CD8-positive, alpha-beta memory T cell (primary cell): ENCODE measurements around the gene AKT2. TPM values are rescaled to one million over a fixed set of nuclear protein-coding genes. Genes with fewer than 3 reads are reported as not detected.

Experiments used
- CTCF ChIA-PET: fragments of 350-600 bp; sonication (Branson Sonifier 250); formaldehyde crosslinking; loops from one replicate; lab custom pipeline; 2021; ENCODE audit warnings: antibody characterized with exemption; lab: Charles Lee
- POLR2A ChIA-PET: fragments of 350-600 bp; sonication (Branson Sonifier 250); formaldehyde crosslinking; loops from one replicate; lab custom pipeline; 2021; ENCODE audit warnings: antibody characterized with exemption; lab: Charles Lee
- DNase-seq, 5 donors: peaks; one replicate each; pipeline versions ENCODE4 v3.0.0 to v3.0.0-alpha.2; 2020 to 2022; ENCODE audit warnings: mixed read lengths in 1 of 5
- H3K27ac ChIP-seq: one replicate; pipeline ENCODE4 v1.7.0; 2013; ENCODE audit warnings: low read depth, mild to moderate bottlenecking, low read length, moderate library complexity
- H3K27me3 ChIP-seq: 2 replicates; pipeline ENCODE4 v1.7.0; 2013; ENCODE audit warnings: low read length, mild to moderate bottlenecking; ENCODE audit not compliant: insufficient read depth, poor library complexity, severe bottlenecking
- H3K36me3 ChIP-seq: 2 replicates; pipeline ENCODE4 v1.7.0; 2013; ENCODE audit warnings: mild to moderate bottlenecking, low read length, moderate library complexity; ENCODE audit not compliant: insufficient read depth
- H3K4me1 ChIP-seq: 2 replicates; pipeline ENCODE4 v1.7.0; 2013; ENCODE audit warnings: mild to moderate bottlenecking, low read length, moderate library complexity; ENCODE audit not compliant: insufficient read depth
- H3K4me3 ChIP-seq: 2 replicates; pipeline ENCODE4 v1.7.0; 2013; ENCODE audit warnings: mild to moderate bottlenecking, low read length
- H3K9me3 ChIP-seq: 2 replicates; pipeline ENCODE4 v1.7.0; 2013; ENCODE audit warnings: mild to moderate bottlenecking, low read length
- H3K27ac Mint-ChIP-seq, 8 donors: one replicate each; pipeline ENCODE4 v1.8.0; 2020 to 2021; ENCODE audit warnings: mixed read lengths in 8 of 8, mild to moderate bottlenecking in 6 of 8, inconsistent platforms in 3 of 8, moderate library complexity in 3 of 8
- H3K27me3 Mint-ChIP-seq, 2 donors: one replicate each; pipeline ENCODE4 v1.8.0; 2020 to 2021; ENCODE audit warnings: mixed read lengths in 2 of 2, mild to moderate bottlenecking in 1 of 2, moderate library complexity in 1 of 2
- H3K36me3 Mint-ChIP-seq, 3 donors: one replicate each; pipeline ENCODE4 v1.8.0; 2020 to 2021; ENCODE audit warnings: mixed read lengths in 3 of 3, inconsistent platforms in 1 of 3, mild to moderate bottlenecking in 1 of 3
- H3K4me1 Mint-ChIP-seq, 3 donors: one replicate each; pipeline ENCODE4 v1.8.0; 2020 to 2021; ENCODE audit warnings: mixed read lengths in 3 of 3, inconsistent platforms in 1 of 3, mild to moderate bottlenecking in 1 of 3
- H3K4me3 Mint-ChIP-seq, 7 donors: one replicate each; pipeline ENCODE4 v1.8.0; 2020 to 2021; ENCODE audit warnings: mixed read lengths in 7 of 7, mild to moderate bottlenecking in 6 of 7, moderate library complexity in 4 of 7, inconsistent platforms in 2 of 7
- H3K9me3 Mint-ChIP-seq, 5 donors: one replicate each; pipeline ENCODE4 v1.8.0; 2020 to 2022; ENCODE audit warnings: mixed read lengths in 5 of 5, mild to moderate bottlenecking in 3 of 5, moderate library complexity in 2 of 5, inconsistent platforms in 1 of 5
- polyA plus RNA-seq: library from polyadenylated mRNA; unstranded; fragments of 300-500 nt; fragmentation: Illumina TruSeq; gene quantifications from one replicate; pipeline ENCODE4 v1.2.3, GENCODE V29; 2021
- total RNA-seq, 2 experiments: library from RNA; stranded (reverse); gene quantifications; one replicate each; pipeline ENCODE4 v1.2.3, GENCODE V29; 2021

The AKT2 gene
- total and polyA plus RNA-seq, 3 experiments from 2014 or later, result 27.0 to 132 (median 124) TPM

GRCh38 chr19:40255619-40256166, 29.5 kb downstream of the AKT2 start:
- Histone ChIP-seq H3K27ac (no peak overlapping the region), H3K27me3 (no peaks in the 10 kb centered on the region), H3K36me3 (peaks cover 39% of the 10 kb centered on the region), H3K4me1 (no peaks in the 10 kb centered on the region), H3K9me3 (no peaks in the 10 kb centered on the region), H3K4me3 (no peak overlapping the region)
- Mint-ChIP-seq H3K4me1 (peaks cover 25 to 51% (median 39%) of the 10 kb centered on the region in 3 donors), H3K4me3 (peak overlapping the region in 1 of 7 donors; percentile 43), H3K27me3 (no peaks in the 10 kb centered on the region), H3K27ac (peak overlapping the region in 3 of 8 donors; percentile 23 to 77 (median 64)), H3K36me3 (peaks cover 18 to 66% (median 23%) of the 10 kb centered on the region in 3 donors), H3K9me3 (no peaks in the 10 kb centered on the region)
- CTCF ChIA-PET, result no interaction called here
- POLR2A ChIA-PET, result no interaction called here
- DNase-seq, result no peak

GRCh38 chr19:40254714-40255418, 30.3 kb downstream of the AKT2 start:
- DNase-seq, result no peak
- H3K9me3 Mint-ChIP-seq, result no peaks in the 10 kb centered on the region
- no peaks in the 10 kb centered on the region for H3K27me3 ChIP-seq
- H3K4me1 ChIP-seq, result no peaks in the 10 kb centered on the region
- POLR2A ChIA-PET, result no interaction called here
- H3K27ac ChIP-seq, result no peak overlapping the region
- peaks cover 24 to 48% (median 37%) of the 10 kb centered on the region in 3 donors for H3K4me1 Mint-ChIP-seq
- H3K36me3 Mint-ChIP-seq, result peaks cover 19 to 70% (median 24%) of the 10 kb centered on the region in 3 donors
- H3K27me3 Mint-ChIP-seq, result no peaks in the 10 kb centered on the region
- no peaks in the 10 kb centered on the region for H3K9me3 ChIP-seq
- H3K4me3 ChIP-seq, result no peak overlapping the region
- no peak overlapping the region for H3K4me3 Mint-ChIP-seq
- H3K27ac Mint-ChIP-seq, result peak overlapping the region in 1 of 8 donors; percentile 41
- CTCF ChIA-PET, result no interaction called here
- peaks cover 39% of the 10 kb centered on the region for H3K36me3 ChIP-seq

DNA sequence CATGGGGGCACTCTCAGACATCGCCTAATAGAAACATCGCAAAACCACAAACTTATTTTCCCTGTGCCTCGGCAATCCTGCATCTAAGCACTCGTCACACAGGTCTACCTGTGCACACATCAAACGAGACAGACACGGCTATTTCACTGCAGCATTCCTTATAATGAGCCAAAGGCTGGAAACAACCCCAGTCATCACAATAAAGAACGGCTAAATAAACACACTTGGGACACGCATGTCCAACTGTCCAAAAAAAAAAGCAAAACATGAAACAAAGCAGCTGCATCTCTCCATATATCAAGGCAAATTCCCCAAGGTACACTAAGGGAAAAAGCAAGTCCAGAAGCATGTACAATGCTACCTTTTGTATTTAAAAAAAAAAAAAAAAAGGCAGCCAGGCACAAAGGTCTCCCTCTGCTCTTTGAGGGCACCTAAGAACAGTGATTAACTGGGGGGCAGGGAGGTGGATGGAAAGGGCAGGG, 31.5 kb downstream of the AKT2 start:
- peak overlapping the region in 1 of 8 donors; percentile 33 for H3K27ac Mint-ChIP-seq
- no peak overlapping the region for H3K27ac ChIP-seq
- H3K4me3 ChIP-seq, result no peak overlapping the region
- no peaks in the 10 kb centered on the region for H3K27me3 Mint-ChIP-seq
- H3K9me3 ChIP-seq, result no peaks in the 10 kb centered on the region
- POLR2A ChIA-PET, result no interaction called here
- H3K9me3 Mint-ChIP-seq, result no peaks in the 10 kb centered on the region
- CTCF ChIA-PET, result no interaction called here
- peaks cover 39% of the 10 kb centered on the region for H3K36me3 ChIP-seq
- no peaks in the 10 kb centered on the region for H3K4me1 ChIP-seq
- H3K27me3 ChIP-seq, result no peaks in the 10 kb centered on the region
- peaks cover 21 to 69% (median 27%) of the 10 kb centered on the region in 3 donors for H3K36me3 Mint-ChIP-seq
- H3K4me1 Mint-ChIP-seq, result peaks cover 19 to 38% (median 24%) of the 10 kb centered on the region in 3 donors
- DNase-seq, result no peak
- H3K4me3 Mint-ChIP-seq, result no peak overlapping the region

DNA sequence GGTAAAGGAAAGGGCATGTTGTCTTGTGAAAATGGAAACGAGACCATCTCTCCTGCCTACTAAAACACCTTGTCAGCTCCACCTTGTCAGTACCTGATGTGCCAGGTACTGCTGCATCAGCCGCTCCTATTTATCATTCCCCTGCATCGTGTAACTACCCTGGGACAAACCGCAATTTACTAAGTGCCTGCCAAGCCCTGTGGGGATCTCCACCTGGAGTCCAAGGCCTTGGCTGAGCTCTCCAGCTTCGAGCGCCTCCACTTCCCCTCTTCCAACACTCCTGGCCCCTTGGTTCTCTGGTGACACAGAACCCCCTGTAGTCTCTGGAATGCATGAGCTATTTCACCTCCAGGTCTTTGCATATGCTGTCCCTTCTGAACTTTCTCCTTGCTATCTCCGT, 32.8 kb downstream of the AKT2 start:
- no peak for DNase-seq
- H3K27me3 Mint-ChIP-seq, result no peaks in the 10 kb centered on the region
- Histone ChIP-seq H3K4me1 (no peaks in the 10 kb centered on the region), H3K36me3 (peaks cover 47% of the 10 kb centered on the region), H3K9me3 (no peaks in the 10 kb centered on the region), H3K27me3 (no peaks in the 10 kb centered on the region), H3K4me3 (no peak overlapping the region), H3K27ac (no peak overlapping the region)
- peaks cover 21 to 76% (median 27%) of the 10 kb centered on the region in 3 donors for H3K36me3 Mint-ChIP-seq
- no peak overlapping the region for H3K4me3 Mint-ChIP-seq
- H3K9me3 Mint-ChIP-seq, result no peaks in the 10 kb centered on the region
- peak overlapping the region in 3 of 8 donors; percentile 20 to 85 (median 77) for H3K27ac Mint-ChIP-seq
- ChIA-PET POLR2A (no interaction called here), CTCF (no interaction called here)
- H3K4me1 Mint-ChIP-seq, result peaks cover 21 to 41% (median 22%) of the 10 kb centered on the region in 3 donors

DNA sequence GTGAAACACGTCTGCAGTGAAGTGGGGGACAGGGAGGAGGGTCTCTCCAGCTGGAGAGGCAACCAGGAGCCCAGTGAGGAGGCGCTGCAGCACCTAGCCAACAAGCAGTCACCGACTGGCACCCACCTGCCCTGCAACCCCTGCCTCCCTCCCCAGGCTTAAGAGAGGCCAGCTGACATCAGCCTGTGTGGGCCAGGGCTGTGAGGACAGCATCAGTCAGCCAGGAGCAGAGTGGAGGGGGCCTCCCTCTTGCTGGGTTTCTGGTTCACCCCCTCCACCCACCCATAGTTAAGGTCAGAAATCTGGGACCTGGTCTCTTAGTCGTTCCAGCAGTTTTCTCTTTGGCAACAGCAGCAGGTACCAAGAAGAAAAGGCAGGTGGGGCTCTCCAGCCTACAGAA, 33.2 kb downstream of the AKT2 start:
- H3K27ac ChIP-seq, result no peak overlapping the region
- POLR2A ChIA-PET, result no interaction called here
- Mint-ChIP-seq H3K27me3 (no peaks in the 10 kb centered on the region), H3K4me1 (peaks cover 20 to 41% (median 22%) of the 10 kb centered on the region in 3 donors), H3K9me3 (no peaks in the 10 kb centered on the region), H3K4me3 (no peak overlapping the region), H3K36me3 (peaks cover 21 to 75% (median 27%) of the 10 kb centered on the region in 3 donors), H3K27ac (peak overlapping the region in 1 of 8 donors; percentile 47)
- no peaks in the 10 kb centered on the region for H3K4me1 ChIP-seq
- H3K27me3 ChIP-seq, result no peaks in the 10 kb centered on the region
- no peak for DNase-seq
- H3K9me3 ChIP-seq, result no peaks in the 10 kb centered on the region
- H3K4me3 ChIP-seq, result no peak overlapping the region
- CTCF ChIA-PET, result no interaction called here
- peaks cover 44% of the 10 kb centered on the region for H3K36me3 ChIP-seq

DNA sequence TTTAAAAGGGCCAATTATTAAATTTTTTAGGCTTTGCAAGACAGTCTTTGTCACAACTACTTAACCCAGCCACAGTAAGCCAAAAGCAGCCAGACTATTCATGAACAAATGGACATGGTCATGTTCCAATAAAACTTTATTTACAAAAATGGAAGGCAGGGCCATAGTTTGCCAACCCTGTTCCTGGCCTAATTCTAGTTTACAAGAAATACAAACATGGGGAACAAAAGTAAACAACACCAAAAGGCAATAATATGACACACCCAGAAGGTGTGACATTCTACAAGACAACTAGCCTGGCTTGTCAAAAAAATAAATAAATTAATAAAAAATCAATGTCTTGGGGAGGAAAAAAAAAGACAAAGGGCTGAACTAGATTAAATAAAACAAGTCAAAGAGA, 33.9 kb downstream of the AKT2 start:
- Histone ChIP-seq H3K27ac (no peak overlapping the region), H3K36me3 (peaks cover 37% of the 10 kb centered on the region)
- CTCF ChIA-PET, result no interaction called here

DNA sequence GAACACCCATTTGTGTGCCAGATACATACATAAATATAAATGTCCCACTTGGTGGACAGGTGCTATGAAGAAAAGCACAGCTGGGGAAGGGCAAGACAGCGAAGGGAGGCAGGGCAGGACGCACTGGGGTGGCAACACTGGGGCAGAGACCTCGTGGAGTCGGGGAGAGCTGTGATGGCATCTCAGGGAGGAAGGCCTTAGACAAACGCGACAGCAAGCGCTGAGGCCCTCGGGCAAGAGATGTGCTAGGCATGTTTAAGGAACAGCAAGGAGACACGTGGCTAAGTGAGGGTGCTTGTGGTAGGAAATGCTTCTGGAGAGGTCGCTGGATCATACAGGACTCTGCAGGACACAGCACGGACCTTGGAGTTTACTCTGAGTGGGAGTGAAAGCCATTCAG, 35.4 kb downstream of the AKT2 start:
- POLR2A ChIA-PET, result interaction anchor here (0.6 kb wide), 1 partner anchor 77 kb away, joined by 3 read pairs; no protein-coding TSS in a partner anchor

More for the DNA sequence above, 33.9 kb downstream of the AKT2 start:
- Mint-ChIP-seq H3K4me3 (no peak overlapping the region), H3K27ac (no peak overlapping the region), H3K36me3 (peaks cover 21 to 72% (median 27%) of the 10 kb centered on the region in 3 donors), H3K9me3 (no peaks in the 10 kb centered on the region), H3K4me1 (peaks cover 23 to 41% (median 24%) of the 10 kb centered on the region in 3 donors), H3K27me3 (no peaks in the 10 kb centered on the region)
- H3K9me3 ChIP-seq, result no peaks in the 10 kb centered on the region
- POLR2A ChIA-PET, result no interaction called here
- H3K27me3 ChIP-seq, result no peaks in the 10 kb centered on the region
- no peaks in the 10 kb centered on the region for H3K4me1 ChIP-seq
- DNase-seq, result no peak
- H3K4me3 ChIP-seq, result no peak overlapping the region

GRCh38 chr19:40249201-40249600, 35.9 kb downstream of the AKT2 start:
- ChIA-PET CTCF (no interaction called here), POLR2A (interaction anchor here (0.6 kb wide), 1 partner anchor 78 kb away, joined by 3 read pairs; no protein-coding TSS in a partner anchor)
- Histone ChIP-seq H3K9me3 (no peaks in the 10 kb centered on the region), H3K4me3 (no peak overlapping the region), H3K27me3 (no peaks in the 10 kb centered on the region), H3K36me3 (peaks cover 20% of the 10 kb centered on the region), H3K27ac (no peak overlapping the region), H3K4me1 (no peaks in the 10 kb centered on the region)
- H3K9me3 Mint-ChIP-seq, result no peaks in the 10 kb centered on the region
- H3K4me3 Mint-ChIP-seq, result no peak overlapping the region
- peaks cover 27 to 44% (median 33%) of the 10 kb centered on the region in 3 donors for H3K4me1 Mint-ChIP-seq
- peak overlapping the region in 1 of 8 donors; percentile 22 for H3K27ac Mint-ChIP-seq
- no peak for DNase-seq
- H3K27me3 Mint-ChIP-seq, result no peaks in the 10 kb centered on the region
- H3K36me3 Mint-ChIP-seq, result peaks cover 18 to 65% (median 18%) of the 10 kb centered on the region in 3 donors

More for the DNA sequence above, 35.4 kb downstream of the AKT2 start:
- CTCF ChIA-PET, result no interaction called here
- H3K36me3 Mint-ChIP-seq, result peaks cover 16 to 64% (median 18%) of the 10 kb centered on the region in 3 donors
- Histone ChIP-seq H3K27ac (no peak overlapping the region), H3K36me3 (peaks cover 22% of the 10 kb centered on the region), H3K9me3 (no peaks in the 10 kb centered on the region), H3K27me3 (no peaks in the 10 kb centered on the region), H3K4me3 (no peak overlapping the region), H3K4me1 (no peaks in the 10 kb centered on the region)
- H3K9me3 Mint-ChIP-seq, result no peaks in the 10 kb centered on the region
- H3K27me3 Mint-ChIP-seq, result no peaks in the 10 kb centered on the region
- no peak overlapping the region for H3K4me3 Mint-ChIP-seq
- H3K27ac Mint-ChIP-seq, result peak overlapping the region in 2 of 8 donors; percentile 30 to 82
- peaks cover 27 to 44% (median 33%) of the 10 kb centered on the region in 3 donors for H3K4me1 Mint-ChIP-seq
- DNase-seq, result no peak
